Left hindlimb (tissue), 1 donor: ENCODE data around the gene EPB41L4B.
"Not testable (repeated sequence)": the region's sequence is repeated elsewhere in the genome, so short reads cannot be mapped to it uniquely, and the experiment has no call there.

ENCODE experiments used
- DNase-seq: peaks from one replicate; pipeline ENCODE4 v3.0.0-alpha.2; 2018

Gene EPB41L4B

DNA sequence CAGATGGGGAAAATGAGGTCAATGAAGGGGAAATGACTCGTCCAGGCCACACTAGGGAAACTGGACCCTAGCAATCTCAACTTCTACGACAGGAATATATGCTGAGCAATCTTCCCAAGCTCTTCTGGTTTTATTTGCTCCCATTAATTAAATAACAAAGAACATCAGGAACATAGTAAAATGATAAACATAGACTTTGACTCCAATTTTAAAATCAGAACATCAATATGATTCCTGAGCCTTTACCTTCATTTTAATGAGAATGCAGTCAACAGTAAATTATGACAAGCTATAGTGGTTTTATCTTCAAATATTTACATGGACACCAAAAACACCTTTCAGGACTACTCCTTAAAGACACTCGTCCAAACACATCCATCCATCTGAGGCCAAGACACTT, 79.7 kb downstream of the EPB41L4B start:
- no peak for DNase-seq

- DNase-seq: no peak
These were observed 81.6 kb downstream of the EPB41L4B start for GRCh38 chr9:109239240-109239639.

DNA sequence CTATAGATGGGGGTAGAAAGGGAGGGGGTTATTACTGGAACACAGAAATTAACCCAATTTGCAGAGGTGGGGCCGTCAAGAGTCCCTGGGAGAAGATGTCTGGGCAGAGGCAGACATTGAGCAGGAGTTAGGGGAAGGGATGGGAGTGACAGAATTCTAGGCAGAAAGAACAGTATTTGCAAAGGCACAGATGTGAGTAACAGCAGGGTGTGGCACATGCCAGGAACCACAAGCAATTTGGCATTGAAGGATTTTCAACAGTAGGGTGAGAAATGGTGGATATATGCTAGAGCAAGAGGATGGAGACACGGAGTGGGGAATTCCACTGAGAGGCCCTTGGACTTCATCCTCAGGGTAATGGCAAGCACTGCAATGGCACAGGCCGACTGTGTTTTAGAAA, 82.2 kb downstream of the EPB41L4B start:
- DNase-seq: no peak

- no peak for DNase-seq
These were observed 82.7 kb downstream of the EPB41L4B start for GRCh38 chr9:109238125-109238524.

DNA sequence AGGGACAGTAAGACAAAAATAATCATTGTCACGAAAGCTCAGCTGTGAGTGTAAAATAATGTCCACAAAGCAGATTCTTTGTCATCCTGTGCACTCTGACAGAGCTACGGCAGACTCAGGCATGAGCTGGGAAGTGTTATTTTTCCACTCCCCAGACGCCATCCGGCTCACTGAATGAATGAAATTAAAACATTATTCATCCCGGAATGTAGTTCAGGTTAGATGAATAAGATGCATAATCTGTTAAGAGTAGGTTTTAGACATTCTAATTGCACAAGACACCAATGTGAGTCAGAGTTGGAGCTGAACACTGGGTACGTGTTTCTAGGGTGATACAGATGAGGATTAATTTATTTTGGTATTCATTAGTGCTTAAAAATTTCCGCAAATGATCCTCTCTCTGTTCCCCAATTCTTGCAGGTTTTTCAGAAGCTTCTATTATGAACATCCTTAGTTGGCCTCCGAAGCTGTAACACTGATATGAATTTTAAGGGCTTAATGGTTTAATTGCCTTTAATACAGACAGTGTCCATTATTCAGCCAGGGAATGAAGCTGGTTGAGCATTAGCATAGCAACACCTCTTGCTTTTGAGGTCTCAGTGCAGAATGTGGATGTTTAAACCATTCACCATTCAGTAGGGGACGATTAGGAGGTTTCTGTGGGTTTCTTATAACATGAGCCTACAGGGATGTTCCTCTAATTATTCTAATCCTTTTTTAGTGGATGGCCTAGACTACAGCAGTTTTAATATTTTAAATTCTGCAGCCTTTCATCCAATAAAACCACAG, 88.2 kb downstream of the EPB41L4B start:
- no peak for DNase-seq

DNA sequence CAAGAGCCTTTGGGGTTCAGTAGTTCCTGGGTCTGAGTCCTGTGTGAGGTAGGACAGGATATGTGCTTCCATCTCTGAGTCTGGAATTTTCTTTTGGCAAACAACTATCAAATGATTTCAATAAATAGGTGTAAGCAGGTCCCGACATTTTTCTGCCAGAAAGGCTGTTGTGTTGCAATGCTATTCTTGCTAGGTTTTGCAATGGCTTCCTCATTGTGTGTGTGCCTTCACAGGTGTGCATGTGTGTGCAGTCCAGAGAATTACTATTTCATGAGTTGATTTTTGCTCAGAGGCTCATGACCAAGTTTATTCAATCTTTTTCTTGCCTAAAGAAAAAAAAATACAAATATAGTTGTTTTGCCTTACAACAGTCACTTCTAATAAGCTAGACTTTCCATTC, 89.3 kb downstream of the EPB41L4B start:
- DNase-seq: no peak

DNA sequence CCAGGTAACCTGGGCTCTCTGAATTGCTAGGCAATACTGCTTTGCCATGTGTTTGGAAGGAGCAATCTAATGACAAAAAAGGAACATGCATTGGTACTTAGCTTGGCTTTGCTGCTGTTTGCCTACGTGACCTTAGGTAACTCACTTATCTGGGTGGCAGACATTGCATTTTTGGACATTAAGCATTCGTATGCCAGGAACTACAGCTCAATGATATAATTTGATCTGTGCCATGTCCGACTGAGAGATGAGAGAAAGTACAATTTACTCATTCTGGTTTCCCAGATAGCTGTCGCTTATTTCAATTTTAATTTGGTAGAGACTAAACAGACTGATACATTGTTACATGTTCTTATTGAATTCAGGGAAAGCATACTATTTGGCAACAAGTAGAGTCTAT, 90.6 kb downstream of the EPB41L4B start:
- DNase-seq: no peak

DNA sequence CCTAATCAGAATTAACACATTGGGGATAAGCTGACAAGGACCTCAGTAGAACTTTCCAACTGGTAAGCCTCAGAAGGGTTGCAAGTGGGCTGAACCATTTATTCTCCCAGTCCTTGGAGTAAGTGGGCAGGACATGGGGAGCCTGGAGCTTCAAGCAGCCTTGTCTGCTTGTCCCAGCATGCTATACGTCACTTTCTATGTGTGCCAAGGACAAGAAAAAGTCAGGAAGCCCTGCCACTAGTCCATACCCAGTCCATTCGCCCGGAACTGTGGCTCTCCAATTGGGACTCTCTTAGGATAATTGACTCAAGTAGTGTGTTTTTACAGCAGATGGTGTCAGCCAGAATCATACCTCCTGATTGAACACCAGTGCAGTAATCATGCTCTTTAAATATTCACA, 91.2 kb downstream of the EPB41L4B start:
- DNase-seq: no peak

- DNase-seq: no peak
These were observed 92.7 kb downstream of the EPB41L4B start for GRCh38 chr9:109228093-109228642.

DNA sequence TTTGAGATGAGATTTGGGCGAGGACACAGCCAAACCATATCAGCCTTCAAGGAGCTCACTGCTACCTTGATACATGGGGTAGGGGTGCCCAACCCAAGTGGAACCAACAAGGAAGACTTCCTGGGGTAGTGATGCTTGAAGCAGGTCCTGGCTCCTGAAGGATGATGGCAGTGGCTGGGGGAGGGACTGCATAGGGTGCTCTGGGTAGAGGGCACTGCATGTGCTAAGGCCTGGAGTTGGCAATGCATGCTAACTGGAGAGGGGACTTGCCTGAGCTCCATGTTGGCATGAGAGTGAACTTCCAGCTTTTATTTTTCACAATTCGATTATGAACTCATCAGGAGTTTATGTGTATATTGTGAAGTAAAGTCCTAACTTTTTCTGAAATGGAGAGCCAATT, 95.2 kb downstream of the EPB41L4B start:
- no peak for DNase-seq

DNA sequence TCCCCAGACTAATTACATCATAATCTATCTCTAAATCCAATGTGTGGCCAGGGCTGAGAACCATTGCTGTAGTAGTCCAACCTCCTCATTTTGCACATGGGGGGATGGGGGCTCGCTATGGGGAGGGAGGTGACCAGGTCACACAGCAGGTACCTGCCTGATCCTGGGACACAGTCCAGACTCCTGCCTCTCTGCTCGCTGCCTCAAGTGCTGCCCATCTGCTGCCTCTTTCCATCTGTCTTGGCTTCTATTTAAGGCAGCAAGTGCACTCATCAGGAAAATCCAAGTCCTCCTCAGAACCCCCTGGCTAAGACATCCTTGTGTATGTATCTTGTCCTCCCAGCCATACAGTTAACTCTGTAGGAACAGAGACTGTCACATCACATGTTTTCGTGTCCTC, 96.1 kb downstream of the EPB41L4B start:
- DNase-seq: no peak

- DNase-seq: not testable (repeated sequence)
These were observed 102.6 kb downstream of the EPB41L4B start for GRCh38 chr9:109218242-109218641.

DNA sequence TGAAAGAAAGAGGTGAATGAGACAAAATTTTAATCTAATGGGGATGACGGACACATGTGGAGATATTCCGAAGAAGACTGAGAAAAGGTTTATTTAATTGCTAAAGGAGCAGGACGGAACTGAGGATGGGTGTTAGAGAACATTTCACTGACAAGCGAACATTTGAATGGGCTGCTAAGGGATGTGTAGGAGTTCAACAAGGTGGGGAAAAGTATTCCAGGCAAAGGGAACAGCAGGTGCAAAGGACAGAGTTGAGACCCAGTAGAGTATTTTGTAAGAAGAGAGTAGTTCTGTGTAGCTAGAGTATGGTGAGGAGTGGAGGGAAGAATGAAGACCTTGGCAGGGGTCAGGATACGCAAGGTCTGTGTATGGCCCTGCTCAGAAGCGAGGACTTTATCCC, 106.4 kb downstream of the EPB41L4B start:
- no peak for DNase-seq

DNA sequence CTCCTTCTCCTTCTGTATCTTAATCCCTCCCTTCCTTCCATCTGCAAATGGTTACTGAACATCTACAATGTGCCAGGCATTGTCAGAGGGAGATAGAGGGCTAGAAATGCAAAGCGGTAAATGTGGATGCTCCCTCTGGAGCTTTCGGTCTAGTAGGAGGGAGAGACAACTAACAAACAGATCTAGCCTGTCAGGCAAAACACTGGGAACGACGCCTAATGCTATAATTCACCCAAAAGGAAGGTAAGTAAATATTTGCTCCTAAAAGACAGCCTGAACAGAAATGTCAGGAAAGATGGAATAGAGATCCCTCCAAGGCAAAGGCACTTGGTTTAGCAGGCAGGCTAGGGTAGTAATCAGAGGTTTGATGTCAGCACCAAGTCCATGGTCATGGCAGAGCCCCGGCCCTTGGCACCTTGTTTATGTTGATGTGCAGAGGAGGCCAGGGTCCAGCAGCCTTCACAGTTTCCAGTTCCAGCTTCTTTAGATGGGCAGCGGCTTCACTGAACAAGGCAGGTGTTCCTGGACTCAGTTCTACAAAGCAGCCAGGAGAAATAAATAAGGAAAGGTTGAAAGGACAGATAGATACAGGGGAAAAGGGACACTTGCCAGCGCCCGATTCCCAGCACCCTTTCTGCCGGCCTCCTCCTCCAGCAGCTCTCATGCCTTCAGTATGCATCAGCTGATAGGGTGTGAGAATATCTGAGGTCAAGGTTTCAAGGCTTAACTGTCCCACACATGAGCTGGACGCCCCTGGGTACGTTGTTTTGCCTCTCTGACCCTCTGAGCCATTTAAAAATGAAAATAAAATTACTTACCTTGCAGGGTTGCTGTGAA, 107.4 kb downstream of the EPB41L4B start:
- DNase-seq: no peak

DNA sequence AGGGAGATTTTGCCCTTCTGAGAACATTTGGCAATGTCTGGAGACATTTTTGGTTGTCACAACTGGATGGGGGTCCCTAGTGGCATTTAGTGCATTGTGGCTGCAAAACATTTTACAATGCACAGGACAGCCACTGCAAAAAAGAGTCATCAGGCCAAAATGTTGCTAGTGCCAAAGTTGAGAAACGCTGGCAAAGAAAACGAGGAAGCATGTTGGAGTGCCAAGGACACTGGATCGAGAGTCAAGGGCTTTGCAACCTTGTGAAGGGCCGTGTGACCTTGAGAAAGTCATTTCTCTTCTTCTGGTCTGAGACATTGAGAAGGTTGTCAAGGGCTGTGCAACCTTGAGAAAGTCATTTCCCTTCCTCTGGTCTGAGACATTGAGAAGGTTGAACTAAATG, 108.1 kb downstream of the EPB41L4B start:
- DNase-seq: no peak

DNA sequence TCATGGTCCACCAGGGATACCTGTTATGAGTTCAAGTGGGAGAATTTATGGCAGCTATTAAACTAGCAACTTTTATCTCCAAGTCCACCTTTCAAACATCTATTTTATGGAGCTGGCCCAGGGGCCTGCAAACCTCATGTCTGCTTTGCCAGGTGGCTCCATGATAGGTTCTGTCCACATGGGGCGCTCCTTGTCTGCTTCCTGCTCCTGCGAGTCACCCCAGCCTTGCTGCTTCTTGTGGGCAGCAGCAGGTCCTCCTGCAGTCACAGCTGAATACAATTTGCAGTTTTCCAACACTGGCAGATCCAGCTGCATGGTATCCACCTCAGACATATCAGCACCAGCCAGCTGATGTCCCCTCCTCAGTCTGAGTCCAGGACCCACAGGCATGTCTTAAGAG, 114.2 kb downstream of the EPB41L4B start:
- no peak for DNase-seq

DNA sequence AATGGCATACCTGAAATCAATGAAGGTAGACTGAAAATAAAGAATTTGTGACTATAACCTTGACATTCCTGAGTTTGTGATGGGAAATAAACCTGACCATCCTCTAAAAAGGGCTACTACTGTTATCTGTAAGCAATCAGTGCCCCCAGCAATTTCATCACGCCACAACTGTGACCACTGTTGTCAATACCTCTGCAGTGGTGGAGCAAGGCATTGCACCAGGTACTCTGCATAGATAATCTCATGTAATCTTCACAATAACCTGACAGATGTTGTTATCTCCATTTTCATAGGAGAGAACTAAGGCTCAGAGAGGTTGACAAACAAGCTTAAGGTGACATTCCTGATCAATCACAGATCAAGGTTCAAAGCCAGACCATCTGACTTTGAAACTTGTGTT, 115.3 kb downstream of the EPB41L4B start:
- no peak for DNase-seq

DNA sequence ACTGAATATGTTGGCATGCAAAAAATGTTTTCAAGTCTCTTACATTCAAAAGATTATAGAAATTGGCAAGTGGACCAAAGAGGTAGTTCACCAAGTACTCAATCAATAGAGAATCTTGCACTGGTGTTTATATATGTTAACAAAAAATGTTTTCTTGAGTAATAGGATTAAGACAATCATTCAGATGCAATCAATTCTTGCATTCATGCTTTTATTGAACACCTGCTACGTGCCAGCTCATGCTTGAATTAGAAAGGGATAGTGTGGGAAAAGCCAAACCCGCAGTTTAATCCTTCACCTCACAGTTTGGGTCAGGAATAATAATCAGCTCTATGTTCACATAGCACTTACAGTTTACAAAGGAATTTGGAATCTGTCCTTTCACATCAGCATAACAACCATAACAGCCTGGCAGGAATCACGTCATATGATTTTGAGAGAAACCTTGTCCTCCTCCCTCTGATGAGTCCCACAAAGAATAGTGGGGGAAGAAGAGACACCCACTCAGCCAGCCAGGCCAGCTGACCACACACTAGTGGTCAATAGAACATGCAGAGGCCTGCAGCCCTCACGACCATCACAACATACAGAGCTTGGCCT, 117.0 kb downstream of the EPB41L4B start:
- DNase-seq: no peak

- DNase-seq: no peak
These were observed 121.2 kb downstream of the EPB41L4B start for GRCh38 chr9:109199676-109200075.

GRCh38 chr9:109198736-109199382, 122.0 kb downstream of the EPB41L4B start:
- no peak for DNase-seq

- no peak for DNase-seq
These were observed 126.8 kb downstream of the EPB41L4B start for GRCh38 chr9:109193974-109194556.

- no peak for DNase-seq
These were observed 128.0 kb downstream of the EPB41L4B start for GRCh38 chr9:109192732-109193361.
